GM18870 (cell line): ENCODE results near the gene TRIP6.
A peak's percentile ranks its signal among the peaks of the same experiment; 100 is the strongest.

Source experiments
- ATAC-seq: cut with Tn5 transposase; IDR thresholded peaks from one replicate; pipeline ENCODE4 v1.9.1; 2021; ENCODE audit warnings: moderate library complexity; ENCODE audit not compliant: unreplicated experiment

Gene TRIP6

GRCh38 chr7:100873599-100874299, 6.6 kb downstream of the TRIP6 start:
- ATAC-seq, result no peak

- no peak for ATAC-seq
These were observed 7.1 kb downstream of the TRIP6 start for GRCh38 chr7:100874300-100874576.

GRCh38 chr7:100874577-100875355, 7.6 kb downstream of the TRIP6 start, which contains the start of gene SRRT:
TSS of gene SRRT (plus strand) at chr7:100875103. CDS start at chr7:100875591, 488 bp downstream.
- ATAC-seq, result peak; percentile 75

GRCh38 chr7:100875356-100875751, 8.2 kb downstream of the TRIP6 start:
- no peak for ATAC-seq

- ATAC-seq, result no peak
These were observed 10.8 kb downstream of the TRIP6 start for GRCh38 chr7:100878013-100878412.

- ATAC-seq, result no peak
These were observed 11.5 kb downstream of the TRIP6 start for GRCh38 chr7:100878685-100879084.

GRCh38 chr7:100879685-100880261, 12.6 kb downstream of the TRIP6 start:
- ATAC-seq, result no peak

GRCh38 chr7:100880645-100881044, 13.5 kb downstream of the TRIP6 start:
- ATAC-seq, result no peak

GRCh38 chr7:100881136-100881535, 13.9 kb downstream of the TRIP6 start:
- ATAC-seq, result no peak

GRCh38 chr7:100882201-100882600, 15.0 kb downstream of the TRIP6 start:
- ATAC-seq, result no peak

GRCh38 chr7:100882785-100883526, 15.8 kb downstream of the TRIP6 start:
- no peak for ATAC-seq

- no peak for ATAC-seq
These were observed 17.7 kb downstream of the TRIP6 start for GRCh38 chr7:100884736-100885439.

- ATAC-seq, result no peak
These were observed 18.4 kb downstream of the TRIP6 start for GRCh38 chr7:100885440-100886141.

- ATAC-seq, result no peak
These were observed 19.2 kb downstream of the TRIP6 start for GRCh38 chr7:100886142-100886935.

GRCh38 chr7:100886936-100887515, 19.8 kb downstream of the TRIP6 start:
- ATAC-seq, result no peak

GRCh38 chr7:100887516-100888290, 20.5 kb downstream of the TRIP6 start:
- peak; percentile 42 for ATAC-seq

- ATAC-seq, result no peak
These were observed 21.3 kb downstream of the TRIP6 start for GRCh38 chr7:100888291-100888987.
